GM18505 (cell line): ENCODE results near the gene CCDC102A.

ENCODE experiments used
- ATAC-seq: cut with Tn5 transposase; IDR thresholded peaks from one replicate; pipeline ENCODE4 v1.9.1; 2021; ENCODE audit not compliant: unreplicated experiment
- POLR2A ChIP-seq: IDR thresholded peaks from 4 replicates; pipeline ENCODE4 v1.6.1; 2011; ENCODE audit warnings: borderline replicate concordance; ENCODE audit not compliant: insufficient read depth, insufficient read length; ENCODE audit errors: extremely low read depth

The CCDC102A gene

GRCh38 chr16:57514371-57514770, 22.0 kb downstream of the CCDC102A start:
- ATAC-seq = no peak
- TF ChIP-seq POLR2A = no peak

DNA sequence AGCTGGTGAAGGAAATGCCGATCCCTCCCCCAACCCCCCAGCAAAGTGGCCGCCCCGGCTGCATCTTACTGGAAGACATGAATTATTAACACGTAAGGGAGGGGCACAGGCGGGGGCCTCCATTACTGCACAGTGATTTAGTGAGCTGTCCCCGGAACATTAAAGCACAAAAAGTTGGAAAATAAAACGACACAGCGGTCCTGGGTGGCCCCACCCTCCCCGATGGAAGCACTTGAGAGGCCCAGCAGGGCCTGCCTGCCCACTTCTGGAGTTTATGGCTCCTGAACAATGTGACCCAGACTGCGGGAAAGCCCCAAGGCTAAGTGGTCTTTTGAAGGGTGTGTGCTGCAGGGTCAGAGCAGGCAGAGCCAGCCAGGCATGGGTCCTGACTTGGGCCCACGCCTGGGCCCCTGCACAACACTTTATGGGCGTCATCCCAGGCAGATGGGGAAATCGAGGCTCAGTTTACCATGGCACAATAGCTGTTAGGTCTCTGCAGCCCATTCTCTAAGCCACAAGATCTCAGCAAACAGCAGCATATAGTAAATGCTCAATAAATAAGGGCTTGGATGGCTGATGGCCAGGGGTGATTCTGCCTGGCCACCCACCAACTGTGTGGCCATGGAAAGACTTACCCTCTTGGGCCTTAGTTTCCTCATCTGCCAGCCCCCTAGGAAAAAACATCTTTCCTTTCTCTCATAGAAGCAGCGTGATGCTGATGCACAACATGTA, 22.8 kb downstream of the CCDC102A start:
- no peak for ATAC-seq
- no peak for TF ChIP-seq POLR2A

DNA sequence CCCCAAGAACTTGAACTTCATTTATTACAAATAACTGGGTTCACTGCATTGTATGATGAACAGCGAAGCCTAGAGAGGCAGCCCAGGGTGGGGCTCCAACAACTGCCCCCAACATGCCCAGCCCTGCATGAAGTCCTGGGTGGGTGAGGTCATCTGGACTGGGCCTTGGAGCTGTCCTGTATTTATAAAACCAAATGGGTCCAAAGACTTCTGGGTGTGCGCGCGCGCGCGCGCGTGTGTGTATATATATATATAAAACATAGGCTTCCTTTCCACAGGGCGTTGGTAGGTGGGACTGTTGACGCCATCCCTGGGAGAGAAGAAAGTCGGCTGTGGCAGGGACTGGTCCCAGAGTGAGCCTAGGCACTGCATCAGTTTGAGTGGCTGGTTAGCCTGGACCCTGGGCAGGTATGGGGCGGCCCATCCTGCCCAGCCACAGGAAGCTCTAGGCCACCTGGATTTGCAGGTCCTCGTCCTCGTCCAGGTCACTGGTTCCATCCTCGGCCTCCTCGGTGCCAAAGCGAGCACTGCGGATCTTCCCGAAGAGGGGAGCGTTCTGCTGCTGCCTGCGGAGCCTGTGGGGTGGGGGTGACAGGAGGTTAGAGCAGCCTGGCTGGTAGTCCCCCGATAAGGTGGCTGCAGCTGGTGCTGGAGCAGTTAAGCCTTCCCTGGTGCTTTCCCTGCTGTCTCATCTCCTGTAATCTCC, 23.9 kb downstream of the CCDC102A start:
- no peak for TF ChIP-seq POLR2A
- no peak for ATAC-seq

DNA sequence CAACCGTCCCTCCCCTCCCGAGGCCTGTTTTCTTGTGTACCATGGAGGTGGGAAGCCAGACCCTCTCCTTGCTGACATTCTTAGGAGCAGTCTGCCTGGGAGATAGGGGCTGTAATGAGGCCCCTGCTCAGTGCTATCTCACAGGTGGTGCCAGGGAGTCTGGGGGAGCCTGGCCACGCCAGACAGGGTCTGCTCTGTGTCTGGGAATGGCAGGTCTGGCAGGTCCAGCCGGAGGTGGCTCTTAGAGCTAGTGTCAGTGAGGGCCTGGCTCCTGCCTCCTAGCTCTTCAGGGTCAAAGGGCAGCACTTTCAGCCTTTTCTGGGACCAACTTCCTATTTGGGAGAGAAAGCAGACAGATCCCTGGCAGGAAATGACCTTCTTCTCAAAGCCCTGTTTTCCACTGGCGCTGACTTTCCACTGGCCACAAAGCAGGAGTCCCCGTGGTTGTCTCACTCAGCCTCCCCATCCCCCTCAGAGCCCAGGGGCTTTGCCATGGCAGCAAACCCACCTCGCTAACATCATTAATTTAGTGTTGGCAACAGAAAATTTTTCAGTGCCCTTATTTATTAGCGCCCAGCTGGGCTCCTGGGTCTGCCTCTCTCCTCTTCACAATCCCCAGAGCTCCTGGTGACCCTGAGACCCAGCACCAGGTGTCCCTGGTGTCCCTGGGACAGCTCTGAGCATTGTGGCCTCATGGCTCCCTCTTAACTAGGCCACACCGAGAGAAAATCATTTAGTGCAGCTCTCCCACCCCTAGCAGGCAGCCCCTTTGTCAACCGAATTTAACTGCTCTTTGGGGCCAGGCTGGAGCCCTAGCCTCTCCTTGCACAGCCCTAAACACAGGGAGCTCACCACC, 26.1 kb downstream of the CCDC102A start:
- ATAC-seq = no peak
- TF ChIP-seq POLR2A = no peak

- no peak for ATAC-seq
- TF ChIP-seq POLR2A = no peak
These were observed 27.0 kb downstream of the CCDC102A start for GRCh38 chr16:57509231-57509923.

DNA sequence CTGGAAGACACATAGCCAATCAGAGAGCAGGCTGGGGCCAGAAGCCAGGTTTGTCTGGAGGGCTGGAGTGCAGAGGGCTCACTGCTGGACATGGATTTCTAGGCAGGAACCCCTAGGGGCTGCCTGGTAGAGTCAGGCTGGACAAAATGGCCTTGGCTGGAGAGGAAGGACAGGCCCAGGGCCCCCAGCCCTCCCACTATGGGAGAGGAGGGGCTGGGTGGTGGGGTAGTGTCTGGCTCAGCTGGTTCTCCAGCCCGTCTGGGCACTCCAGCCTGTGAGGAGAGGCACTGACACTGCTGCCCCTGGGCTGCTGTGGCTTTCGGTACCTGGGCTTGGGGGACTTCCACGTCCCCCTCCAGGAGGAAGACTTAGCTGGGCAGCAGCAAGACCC, 28.3 kb downstream of the CCDC102A start:
- no peak for TF ChIP-seq POLR2A
- no peak for ATAC-seq

GRCh38 chr16:57507136-57508034, 29.0 kb downstream of the CCDC102A start:
- ATAC-seq = no peak
- TF ChIP-seq POLR2A = no peak

DNA sequence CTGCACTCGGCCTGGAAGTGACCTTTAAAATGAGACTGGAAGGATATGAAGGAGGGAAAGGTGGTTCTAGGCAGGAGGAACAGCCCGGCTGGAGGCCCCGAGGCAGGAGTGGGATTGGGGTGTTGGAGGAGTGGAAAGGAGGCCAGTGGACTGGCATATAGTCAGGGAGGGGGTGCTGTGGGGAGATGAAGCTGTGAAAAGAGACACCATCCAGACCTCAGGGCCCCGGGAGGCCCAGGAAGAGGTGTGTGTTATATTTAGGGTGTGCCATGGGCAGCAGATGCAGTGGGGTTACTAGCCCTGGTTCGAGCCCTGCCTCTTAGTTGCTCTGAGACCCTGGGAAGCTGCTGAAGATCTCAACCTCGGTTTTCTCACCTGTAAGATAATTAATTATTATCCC, 31.2 kb downstream of the CCDC102A start:
- ATAC-seq = no peak
- TF ChIP-seq POLR2A = no peak

- no peak for TF ChIP-seq POLR2A
- ATAC-seq = no peak
These were observed 31.9 kb downstream of the CCDC102A start for GRCh38 chr16:57504491-57504890.

DNA sequence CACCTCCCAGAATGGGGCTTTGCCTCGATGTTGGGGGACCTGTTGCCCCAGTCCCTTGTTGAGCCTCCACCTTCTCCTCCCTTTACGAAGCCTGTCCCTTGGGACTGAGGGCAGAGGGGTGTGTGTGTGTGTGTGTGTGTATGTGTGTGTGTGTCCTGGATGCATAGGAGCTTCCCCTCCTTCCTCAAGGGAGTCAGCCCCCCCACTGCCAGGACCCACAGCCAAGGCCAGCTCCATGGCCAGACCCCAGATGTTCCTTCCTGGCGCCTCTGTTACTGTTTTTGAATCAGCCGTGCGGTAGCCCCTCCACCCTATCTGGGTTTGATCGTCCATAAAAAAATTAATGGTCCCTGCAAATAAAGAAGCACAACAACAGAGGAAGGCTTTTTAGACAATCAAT, 32.4 kb downstream of the CCDC102A start:
- ATAC-seq = no peak
- no peak for TF ChIP-seq POLR2A

GRCh38 chr16:57503366-57503765, 33.0 kb downstream of the CCDC102A start:
- ATAC-seq = no peak
- no peak for TF ChIP-seq POLR2A
